NCI-H69 (cell line): Measurements from ENCODE around the gene OR2A42.
"Not testable (repeated sequence)": the region's sequence is repeated elsewhere in the genome, so short reads cannot be mapped to it uniquely, and the experiment has no call there.

ENCODE experiments used
- DNase-seq: peaks from one replicate; lab custom pipeline; 2025; lab: John Stamatoyannopoulos, UW

The OR2A42 gene

GRCh38 chr7:144239365-144239764 lies at the start of gene OR2A42:
Gene OR2A42, minus strand, starts transcription at chr7:144239605. Its CDS starts 6,762 bp downstream, at chr7:144232843.
- not testable (repeated sequence) for DNase-seq

DNA sequence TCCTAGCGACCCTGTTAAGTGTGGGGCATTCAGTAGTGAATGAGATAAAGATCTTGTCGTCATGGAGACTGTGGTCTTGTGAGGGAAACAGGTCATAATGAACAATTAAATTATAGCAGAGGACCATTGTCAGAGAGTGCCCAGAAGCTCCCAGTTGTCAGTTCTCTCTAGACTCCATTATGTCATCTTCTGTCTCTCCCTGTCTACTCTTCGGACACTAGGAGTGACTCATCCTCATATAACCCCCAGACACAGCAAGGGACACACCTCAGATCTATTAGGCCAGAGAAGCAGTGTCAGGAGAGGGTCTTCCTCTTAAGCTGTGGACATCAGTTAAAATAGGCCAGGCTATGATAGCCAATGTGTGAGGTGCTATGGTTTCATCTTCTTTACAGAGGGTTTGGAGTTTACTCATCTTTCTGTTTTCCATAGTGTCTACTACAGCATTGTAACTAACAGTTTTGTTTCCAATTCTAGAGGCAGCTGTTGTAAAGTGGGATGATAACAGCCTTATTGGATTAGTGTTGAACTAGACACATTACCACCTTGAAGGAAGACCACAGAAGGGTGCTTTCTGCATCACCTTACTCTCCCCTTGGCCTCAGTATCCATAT lies 47.9 kb upstream of the OR2A42 start:
- DNase-seq = not testable (repeated sequence)

GRCh38 chr7:144283716-144284115 lies 44.3 kb upstream of the OR2A42 start:
- DNase-seq = not testable (repeated sequence)

DNA sequence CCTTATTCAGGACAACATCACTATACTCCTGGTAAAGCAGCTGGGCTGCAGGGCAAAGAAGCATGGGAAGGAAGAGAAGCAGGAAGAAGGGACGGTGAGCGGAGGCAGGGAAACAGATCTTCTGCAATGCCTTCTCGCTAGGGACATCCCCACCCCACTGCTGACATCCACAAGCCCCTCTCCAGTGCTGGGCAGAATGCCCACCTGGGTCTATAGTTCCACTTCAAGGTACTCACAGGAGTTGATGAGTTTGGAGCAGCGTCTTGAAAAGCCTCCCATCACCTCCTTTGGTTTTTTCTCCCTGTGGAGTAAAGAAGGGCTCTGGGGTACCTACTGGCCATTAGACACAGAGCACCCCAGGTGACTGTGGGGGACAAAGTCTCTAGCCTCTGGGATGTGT lies 43.1 kb upstream of the OR2A42 start:
- not testable (repeated sequence) for DNase-seq

- not testable (repeated sequence) for DNase-seq
These were observed 42.6 kb upstream of the OR2A42 start for GRCh38 chr7:144281981-144282380.

DNA sequence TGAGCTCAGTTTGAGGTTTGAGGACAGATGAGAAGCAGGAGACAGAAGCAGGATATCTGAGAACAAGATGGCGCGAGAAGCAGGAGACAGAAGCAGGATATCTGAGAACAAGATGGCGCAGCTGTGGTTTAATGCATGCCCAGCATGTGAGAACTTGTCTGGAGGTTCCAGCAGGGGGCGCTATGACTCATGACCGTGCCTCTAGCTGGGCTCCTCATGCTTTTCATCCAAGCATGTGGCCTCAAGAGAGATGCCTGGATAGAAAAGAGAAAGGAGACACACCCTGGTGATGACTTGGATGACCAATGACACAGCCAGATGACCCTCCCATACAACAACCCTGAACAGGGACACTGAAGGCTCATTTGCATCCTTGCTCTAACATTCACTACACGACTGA lies 40.6 kb upstream of the OR2A42 start:
- DNase-seq = not testable (repeated sequence)

GRCh38 chr7:144275281-144275680 lies 35.9 kb upstream of the OR2A42 start:
- DNase-seq = not testable (repeated sequence)

DNA sequence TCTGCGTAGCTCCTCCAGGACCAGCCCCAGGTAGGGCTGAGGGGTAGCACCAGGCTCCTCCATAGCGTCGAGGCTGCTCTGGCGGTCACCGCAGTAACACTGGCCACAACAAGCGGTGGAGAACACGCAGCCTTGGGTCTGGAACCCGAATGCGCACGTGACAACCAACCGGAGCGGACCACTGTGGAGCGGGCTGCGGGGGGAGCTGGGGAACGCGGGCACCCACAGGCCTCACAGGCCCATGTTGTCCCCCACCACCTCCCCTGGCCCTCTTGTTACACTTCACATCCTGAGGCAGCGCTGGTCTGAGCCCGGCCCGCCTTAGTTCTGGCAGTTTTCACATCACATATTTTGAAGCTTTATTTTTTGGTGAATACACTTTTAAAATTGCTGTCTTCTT lies 29.8 kb upstream of the OR2A42 start, which contains the start of gene CTAGE8:
Gene CTAGE8, minus strand, starts transcription at position 101 of the 400 bp plus-strand sequence. Its CDS starts 38 bp downstream, at position 63.
- not testable (repeated sequence) for DNase-seq

DNA sequence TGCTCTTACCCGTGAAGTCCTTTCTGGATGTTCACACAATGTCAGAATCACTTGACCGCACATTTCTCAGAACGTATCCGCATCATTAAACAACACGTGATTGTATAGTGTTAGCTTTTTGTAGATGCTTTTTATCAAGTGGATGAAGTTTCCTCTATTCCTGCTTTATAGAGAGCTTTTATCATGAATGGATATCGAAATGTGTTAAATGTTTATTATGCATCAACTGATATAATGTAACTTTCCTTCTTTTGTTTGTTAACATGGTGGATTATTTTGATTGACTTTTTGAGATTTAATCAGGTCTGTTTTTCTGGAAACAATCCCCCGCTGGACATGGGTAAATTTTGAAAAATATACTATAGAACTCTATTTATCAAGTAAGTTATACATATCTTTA lies 25.3 kb upstream of the OR2A42 start, which contains the start of gene OR2A7:
Gene OR2A7, minus strand, starts transcription at position 101 of the 400 bp plus-strand sequence. CDS start 5,164 bp downstream, outside the sequence.
- not testable (repeated sequence) for DNase-seq

DNA sequence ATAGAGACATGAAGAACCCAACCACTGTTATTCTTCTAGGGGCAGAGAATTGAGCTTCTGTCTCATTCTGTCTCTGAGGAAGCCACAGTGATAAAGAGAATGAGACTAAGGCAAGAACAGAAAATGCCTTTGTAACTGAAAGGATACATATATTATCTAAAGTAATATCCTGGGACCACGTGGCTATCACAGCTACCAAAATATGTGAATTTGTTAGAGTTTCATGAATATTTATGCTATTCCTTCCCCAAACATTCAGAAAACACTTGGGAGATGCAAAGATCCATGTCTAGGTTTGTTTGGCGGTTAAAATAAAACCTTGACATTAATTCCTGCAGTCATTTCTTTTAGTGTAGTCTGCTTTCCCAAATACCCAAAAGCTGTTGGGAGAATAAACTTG lies 22.7 kb upstream of the OR2A42 start:
- not testable (repeated sequence) for DNase-seq

GRCh38 chr7:144259067-144259466 lies 19.7 kb upstream of the OR2A42 start:
- DNase-seq = not testable (repeated sequence)

DNA sequence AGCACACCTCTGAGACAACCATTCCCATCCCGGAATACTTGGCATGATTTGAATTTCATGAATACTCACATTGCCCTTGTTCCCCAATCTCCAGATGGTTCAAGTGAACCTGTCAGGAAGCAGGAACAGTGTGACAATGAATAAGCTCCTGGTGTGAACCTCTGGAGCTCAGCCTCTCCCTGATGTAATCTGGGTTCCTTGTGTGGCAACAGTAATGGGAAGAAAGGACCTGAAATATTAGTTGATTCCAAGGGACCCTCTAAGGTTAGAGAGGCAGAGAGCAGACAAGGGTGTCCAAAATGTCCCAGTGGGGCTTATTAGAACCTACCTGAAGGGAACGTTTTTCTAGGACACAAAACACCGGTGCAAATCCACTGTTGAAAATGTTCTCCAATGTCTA lies 16.7 kb upstream of the OR2A42 start:
- no peak for DNase-seq

GRCh38 chr7:144255471-144255897 lies 16.1 kb upstream of the OR2A42 start:
- no peak for DNase-seq

DNA sequence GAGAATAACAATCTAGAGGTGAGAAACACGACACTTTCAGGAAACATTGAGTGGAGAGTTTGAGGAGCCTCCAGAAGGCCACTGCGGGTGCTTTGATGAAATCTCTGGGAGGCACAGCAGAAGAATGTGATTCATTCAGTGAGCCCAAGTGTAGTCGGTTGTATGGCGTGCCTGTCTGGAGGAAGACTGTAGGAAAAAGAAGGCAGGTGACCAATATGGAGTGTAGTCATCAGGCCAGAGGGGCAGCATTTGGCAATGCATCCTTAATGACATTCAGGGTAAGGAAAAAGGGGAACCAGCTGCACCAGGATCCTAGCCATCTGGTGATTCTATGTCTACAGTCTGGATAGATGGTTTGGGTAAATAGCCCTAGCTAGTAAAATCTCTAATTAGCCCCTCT lies 12.9 kb upstream of the OR2A42 start:
- not testable (repeated sequence) for DNase-seq

- DNase-seq = not testable (repeated sequence)
These were observed 8.4 kb upstream of the OR2A42 start for GRCh38 chr7:144247674-144248330.

DNA sequence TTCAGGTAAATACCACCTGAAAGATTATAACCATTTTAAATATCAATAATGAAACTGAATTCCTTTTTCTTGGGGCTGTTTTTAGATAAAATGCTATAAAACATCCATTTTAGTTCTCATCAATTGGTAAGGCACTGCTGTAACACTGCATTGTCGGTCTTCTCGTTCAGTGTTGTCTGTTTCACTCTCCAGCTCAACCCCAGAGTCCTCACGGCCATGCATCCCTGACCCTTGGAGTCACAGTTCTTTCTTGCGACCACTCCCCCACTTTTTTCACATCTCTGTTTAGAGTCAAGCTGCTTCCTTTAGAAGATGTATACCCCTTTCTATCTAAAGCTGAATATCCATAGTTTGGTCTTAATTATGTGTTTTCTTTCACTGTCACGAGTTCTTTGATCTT lies 7.6 kb upstream of the OR2A42 start:
- DNase-seq = not testable (repeated sequence)

DNA sequence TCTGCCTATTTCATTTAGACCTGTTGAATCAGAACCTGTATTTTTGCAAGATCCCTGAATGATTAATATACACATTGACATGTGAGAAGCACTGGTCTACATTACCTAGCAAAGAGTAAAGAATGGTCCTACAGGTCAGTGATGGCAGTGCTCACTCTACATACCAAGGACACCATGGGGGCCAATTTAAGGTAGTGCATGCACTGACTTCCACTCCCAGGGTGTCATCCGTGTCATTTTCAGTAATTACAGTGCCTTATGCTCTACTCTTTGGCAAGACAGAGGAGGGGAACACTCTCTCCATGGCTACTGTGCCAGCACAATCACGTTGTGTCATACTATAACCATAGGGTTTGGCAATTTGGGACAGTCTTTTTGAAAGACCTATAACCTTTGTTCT lies 6.0 kb upstream of the OR2A42 start:
- DNase-seq = not testable (repeated sequence)

- not testable (repeated sequence) for DNase-seq
These were observed 799 bp downstream of the OR2A42 start for GRCh38 chr7:144238530-144239082.

GRCh38 chr7:144233039-144233438 lies 6.4 kb downstream of the OR2A42 start:
- DNase-seq = not testable (repeated sequence)

DNA sequence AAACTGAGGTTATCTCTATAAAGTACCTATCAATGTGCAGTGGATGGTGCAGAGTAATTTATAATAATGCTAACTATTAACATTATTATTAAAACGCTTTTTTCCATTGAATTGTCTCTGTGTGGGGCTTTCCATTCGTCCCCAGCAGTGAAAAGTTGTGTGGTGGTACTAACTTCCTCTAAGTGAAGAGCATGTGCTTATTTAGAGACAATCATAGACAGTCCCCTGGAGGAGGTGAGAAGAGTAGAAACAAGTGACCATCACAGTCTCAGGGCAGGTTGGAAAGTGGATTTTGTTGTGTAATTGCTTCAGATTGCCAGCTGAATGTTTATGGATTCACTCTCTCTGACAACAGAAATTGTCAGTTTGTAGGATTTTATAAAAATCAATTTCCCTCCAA lies 8.4 kb downstream of the OR2A42 start:
- not testable (repeated sequence) for DNase-seq

DNA sequence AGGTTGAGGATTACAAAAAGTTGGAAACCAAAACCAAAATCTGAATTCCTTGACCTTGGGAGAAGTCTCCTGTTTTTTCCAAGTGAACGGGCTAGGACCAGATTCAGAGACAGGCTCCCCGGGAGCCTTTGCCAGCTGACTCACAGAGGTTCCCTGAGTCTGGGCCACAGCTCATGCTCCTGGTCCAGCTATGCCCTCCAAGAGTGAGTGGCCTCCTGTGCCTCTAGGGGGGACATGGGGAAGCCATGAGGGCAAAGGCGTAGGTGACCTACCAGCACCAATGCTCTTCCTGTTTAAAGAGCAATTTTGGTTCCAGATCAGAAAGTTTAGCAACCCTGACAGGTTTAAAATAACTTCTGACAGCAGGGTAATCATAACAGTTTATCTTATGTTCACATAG lies 10.6 kb downstream of the OR2A42 start:
- not testable (repeated sequence) for DNase-seq

DNA sequence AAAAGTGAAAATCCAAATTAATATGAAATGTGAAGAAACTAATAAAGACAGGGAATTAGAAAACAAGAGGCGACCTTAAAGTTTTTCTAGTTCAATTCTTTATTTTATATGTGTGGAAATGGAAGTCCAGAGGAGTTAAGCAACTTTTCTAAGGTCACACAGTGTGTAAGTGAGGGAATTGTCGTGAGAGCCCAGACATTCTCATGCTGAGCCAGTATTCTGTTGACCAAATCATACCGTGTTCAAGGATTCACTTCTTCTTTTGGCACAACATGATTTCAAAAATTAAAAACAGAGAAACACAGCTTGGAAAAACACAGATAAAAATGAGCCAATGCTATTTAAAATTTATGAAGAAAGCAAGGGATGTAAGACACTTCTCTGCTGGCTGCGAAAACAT lies 12.5 kb downstream of the OR2A42 start:
- DNase-seq = not testable (repeated sequence)

- DNase-seq = not testable (repeated sequence)
These were observed 15.7 kb downstream of the OR2A42 start for GRCh38 chr7:144223675-144224074.
